GM21515 (cell line): Measurements from ENCODE around the gene PPY.
"Not testable (repeated sequence)": the region's sequence is repeated elsewhere in the genome, so short reads cannot be mapped to it uniquely, and the experiment has no call there.

ENCODE experiments used
- ATAC-seq: cut with Tn5 transposase; IDR thresholded peaks from one replicate; pipeline ENCODE4 v1.9.1; 2021; ENCODE audit not compliant: unreplicated experiment

PPY gene

GRCh38 chr17:43966276-43966675 lies 24.0 kb upstream of the PPY start:
- ATAC-seq: no peak

- ATAC-seq: no peak
These were observed 20.2 kb upstream of the PPY start for GRCh38 chr17:43962479-43962878.

DNA sequence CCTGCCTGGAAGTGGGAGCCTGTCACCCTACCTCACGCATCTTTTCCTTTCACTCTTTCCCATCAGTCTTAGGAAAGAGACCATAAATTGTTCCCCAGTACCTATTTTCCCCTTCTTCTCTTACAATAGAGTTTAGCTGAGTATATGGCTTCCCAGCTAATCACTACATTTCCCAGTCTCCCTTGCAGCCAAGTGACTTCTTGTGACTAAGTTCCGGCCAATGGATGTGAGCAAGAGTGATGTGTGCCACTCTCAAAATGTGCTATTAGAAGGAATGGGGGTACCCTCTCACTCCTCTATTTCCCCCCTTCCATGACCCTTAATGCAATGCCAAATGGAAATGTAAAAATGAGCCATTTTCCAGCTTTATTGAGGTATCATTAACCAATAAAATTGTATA lies 19.7 kb upstream of the PPY start:
- no peak for ATAC-seq

DNA sequence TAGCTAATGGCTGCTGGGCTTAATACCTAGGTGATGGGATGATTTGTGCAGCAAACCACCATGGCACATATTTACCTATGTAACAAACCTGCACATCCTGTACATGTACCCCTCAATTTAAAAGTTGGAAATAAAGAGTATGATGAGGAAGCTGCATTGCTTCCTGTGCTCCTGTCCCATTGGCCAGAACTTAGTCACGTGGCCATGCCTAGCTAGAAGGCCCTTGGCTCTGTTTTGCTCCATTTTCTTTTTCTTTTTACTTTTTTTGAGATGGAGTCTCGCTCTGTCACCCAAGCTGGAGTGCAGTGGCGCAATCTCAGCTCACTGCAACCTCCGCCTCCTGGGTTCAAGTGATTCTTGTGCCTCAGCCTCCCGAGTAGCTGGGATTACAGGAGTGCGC lies 19.0 kb upstream of the PPY start:
- ATAC-seq: not testable (repeated sequence)

DNA sequence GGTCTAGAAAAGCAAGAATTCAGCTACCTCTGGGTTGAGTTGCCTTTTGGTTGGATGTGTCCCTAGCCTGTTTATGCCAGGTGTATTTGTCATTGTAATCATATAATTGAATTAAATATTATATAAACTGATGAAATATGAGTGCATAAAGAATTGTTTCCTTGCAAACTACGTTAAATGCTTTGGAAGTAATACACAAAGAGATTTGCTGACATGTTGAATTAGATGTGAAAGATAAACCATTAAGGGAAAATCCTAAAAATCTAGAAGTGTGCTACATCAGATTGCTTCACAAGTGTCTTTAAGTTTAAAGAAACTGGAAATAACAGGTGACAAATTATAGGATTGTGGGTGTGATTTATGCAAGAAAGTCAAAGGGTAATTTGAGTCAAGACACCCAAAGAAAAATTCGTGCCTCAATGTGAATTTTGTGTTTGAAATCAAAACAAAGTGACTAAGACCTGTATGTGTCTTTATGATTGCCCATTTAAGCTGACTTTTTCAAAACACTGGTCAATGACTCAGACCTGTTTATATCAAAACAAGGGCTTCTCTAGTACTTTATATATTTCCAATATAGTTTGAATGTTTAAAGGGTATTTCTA lies 16.6 kb upstream of the PPY start:
- no peak for ATAC-seq

DNA sequence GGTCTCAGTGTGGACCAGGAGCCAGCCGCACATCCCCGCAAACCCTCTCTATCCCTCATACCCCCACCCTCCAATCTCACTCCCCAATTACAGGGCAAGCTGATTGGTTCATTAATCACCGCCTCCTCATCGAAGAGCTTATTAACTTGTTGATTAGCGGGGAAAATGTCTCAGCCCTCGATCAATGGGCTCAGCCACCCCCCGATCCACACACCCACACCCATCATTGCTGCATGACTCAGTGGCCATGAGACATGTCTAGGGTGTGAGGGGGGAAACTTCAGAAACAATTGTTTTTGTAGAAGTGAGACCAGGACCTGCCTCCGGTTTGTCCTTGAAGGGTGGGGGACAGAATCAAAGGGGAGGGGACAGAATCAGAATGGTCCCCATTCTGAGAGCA lies 13.9 kb upstream of the PPY start:
- ATAC-seq: no peak

- ATAC-seq: no peak
These were observed 11.5 kb upstream of the PPY start, which contains the start of gene PYY for GRCh38 chr17:43953746-43954145. TSS of gene PYY (minus strand) at chr17:43953940. CDS start at chr17:43953483, 457 bp downstream.

DNA sequence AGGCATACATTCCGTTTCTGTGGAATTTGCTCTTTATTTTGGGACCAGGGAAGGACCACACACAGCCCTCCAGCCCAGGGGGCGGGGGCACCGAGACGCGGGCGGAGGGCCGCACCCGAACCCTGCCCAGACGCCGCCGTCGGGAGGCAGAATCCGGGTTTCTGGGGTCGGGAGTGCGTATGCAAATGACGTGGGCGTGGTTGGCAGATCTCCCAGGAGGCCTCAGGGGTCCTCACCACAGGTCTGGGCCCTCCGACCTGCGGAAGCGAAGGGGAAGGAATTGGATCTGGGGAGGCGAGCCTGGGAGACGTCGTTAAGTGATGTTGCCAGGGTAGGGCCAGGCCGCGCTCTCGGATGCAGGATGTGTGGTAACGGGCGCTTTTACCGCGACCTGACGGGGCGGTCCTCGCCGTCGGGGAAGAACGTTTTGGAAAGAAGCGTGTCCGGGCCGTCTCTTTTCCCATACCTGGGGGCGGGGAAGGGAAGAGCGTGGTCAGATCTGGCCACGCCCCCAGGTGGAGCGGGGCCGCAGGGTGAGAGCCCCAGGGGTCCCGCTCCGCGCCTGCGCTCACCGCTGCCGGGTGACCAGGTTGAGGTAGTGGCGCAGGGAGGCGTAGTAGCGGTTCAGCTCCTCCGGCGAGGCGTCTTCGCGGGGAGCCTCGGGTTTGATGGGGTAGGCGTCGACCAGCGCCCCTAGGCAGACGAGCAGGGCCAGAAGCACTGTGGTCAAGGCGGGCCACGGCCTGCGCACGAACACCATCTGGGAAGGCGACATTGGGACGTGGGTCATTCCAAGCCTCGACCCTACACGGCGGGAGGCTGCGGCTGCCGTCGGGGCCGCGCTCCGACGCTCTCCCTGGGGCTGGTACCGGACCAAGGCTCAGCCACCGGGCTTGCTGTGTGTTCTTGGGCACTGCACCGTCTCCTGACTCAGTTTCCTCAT lies 10.7 kb upstream of the PPY start:
- ATAC-seq: no peak

GRCh38 chr17:43952351-43952723 lies 10.1 kb upstream of the PPY start:
- ATAC-seq: no peak

GRCh38 chr17:43951750-43952149 lies 9.5 kb upstream of the PPY start:
- ATAC-seq: no peak

DNA sequence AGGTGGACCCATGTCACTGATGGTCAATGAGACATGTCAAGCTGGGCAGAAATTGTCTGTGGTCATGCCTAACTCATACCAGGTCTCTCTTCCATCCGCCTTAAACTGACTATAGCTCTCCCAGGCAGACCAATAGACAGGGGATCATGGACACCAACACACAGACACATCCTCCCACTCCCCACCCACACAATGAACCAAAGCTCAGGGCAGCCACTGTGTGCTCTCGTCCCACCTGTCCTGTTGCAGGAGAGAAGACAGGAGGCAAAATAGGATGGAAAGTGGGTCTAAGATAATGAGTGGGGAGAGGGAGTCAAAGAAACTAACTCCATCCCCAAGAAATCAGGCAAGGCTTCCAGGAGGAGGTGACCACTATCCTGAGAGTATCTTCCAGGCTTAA lies 8.3 kb upstream of the PPY start:
- ATAC-seq: no peak

DNA sequence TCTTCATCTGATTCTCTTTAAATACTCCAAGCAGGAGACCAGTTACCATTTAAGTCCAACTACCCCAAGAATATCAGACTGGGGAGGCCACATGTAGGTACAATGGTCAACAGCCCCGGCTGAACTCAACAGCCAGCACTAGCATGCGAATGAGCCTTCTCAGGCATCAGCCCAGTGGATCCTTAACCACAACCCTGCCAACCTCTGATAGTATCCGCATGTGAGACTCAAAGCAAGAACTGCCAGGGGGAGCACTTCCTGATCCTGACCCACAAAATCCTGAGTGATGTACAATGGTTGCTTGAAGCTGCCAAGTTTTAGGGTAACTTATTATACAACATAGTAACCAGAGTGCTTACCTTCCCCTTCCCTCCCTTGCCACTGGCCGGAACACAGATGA lies 7.5 kb upstream of the PPY start:
- no peak for ATAC-seq

DNA sequence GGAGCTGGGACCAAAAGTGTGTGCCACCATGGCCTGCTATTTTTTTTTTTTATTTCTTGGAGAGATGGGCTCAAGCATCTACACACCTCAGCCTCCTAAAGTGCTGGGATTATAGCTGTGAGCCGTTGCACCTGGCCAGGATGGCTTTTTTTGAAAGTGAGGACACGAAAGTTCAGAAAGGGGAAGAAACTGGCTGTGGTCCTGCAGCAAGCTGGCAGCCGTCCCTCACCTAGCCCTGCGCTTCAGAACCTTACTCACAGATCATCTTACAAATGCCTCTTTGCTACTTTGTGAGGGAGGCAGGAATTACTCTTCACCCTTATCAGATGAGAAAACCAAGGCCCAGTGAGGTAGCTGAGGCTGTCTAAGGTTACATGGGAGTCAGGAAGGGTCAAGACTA lies 4.5 kb upstream of the PPY start:
- ATAC-seq: no peak

- ATAC-seq: no peak
These were observed 3.0 kb upstream of the PPY start for GRCh38 chr17:43945074-43945829.

- no peak for ATAC-seq
These were observed 1.6 kb downstream of the PPY start for GRCh38 chr17:43940630-43941029.

DNA sequence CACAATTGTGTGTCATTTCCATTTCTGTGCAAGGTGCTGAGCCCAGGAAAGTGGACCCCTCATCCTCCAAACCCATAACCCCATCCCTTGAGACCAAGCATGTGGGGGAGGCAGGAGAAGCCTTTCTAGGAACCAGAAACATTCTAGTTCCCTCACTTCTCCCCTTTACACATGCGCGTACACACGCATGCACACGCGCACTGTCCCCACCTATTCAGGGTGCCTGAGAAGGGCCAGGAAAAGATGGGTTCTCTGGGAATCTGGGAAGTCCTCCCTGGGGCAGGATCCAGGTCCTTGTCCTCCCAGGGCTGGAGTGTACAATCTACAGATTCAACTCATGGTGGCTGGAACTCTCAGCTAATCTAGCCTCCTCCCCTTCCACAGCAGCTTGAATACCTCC lies 2.4 kb downstream of the PPY start:
- ATAC-seq: no peak

DNA sequence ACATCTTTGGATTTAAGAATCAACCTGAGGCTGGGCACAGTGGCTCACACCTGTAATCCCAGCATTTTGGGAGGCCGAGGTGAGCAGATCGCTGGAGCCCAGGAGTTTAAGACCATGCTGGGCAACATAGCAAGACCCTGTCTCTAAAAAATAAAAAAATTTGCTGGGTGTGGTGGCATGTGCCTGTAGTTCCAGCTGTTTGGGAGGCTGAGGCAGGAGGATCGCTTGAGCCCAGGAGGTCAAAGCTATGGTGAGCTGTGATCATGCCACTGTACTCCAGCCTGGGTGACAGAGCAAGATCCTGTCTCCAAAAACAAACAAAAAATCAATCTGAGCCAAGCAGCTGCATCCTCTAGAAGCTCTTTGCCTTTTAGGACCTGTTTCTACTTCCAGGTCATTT lies 2.8 kb downstream of the PPY start:
- ATAC-seq: not testable (repeated sequence)

GRCh38 chr17:43938838-43939182 lies 3.5 kb downstream of the PPY start:
- ATAC-seq: no peak

DNA sequence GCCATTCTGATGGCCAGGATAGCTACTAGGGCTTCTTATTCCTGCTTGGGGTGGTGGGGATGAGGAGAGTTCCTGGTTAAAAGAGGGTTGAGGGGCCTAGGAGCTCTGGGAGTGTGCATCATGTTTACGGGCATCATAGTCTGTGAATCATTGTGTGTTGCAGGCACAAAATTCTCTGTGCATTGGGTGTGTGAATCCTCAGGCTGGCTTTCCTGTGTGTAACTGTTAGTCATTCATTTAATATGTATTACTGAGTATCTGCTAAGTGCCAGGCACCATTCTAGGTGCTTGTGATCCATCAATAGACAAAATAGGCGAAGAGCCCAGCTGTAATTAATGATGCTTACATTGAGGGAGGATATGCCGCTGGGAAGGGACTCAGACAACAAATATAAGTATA lies 5.8 kb downstream of the PPY start:
- ATAC-seq: no peak

- no peak for ATAC-seq
These were observed 6.4 kb downstream of the PPY start for GRCh38 chr17:43935926-43936261.

GRCh38 chr17:43935204-43935925 lies 6.9 kb downstream of the PPY start:
- no peak for ATAC-seq
